Measurements from ENCODE around the gene CADM4. TPM values are rescaled to one million over a fixed set of nuclear protein-coding genes. Genes with fewer than 3 reads are reported as not detected.

The CADM4 gene
- total RNA-seq, 2 experiments from 2014 or later = 0.36 to 0.43 TPM

DNA sequence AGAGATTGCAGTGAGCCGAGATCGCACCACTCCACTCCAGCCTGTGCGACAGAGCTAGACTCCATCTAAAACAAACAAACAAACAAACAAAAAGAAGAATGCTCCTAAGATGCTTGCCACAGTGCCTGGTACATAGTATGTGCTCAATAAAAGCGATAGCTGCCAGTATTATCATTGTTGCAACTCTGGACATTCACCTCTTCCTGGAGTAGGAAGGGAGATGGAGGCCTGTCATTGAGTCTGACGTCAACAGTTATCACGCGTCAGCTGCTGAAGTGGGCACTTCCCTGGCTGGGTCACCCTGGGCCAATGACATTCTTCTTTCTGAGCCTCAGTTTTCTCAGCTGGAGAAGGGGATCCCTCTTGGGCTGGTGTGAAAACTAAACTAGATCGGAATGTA lies 34.5 kb upstream of the CADM4 start:
- Mint-ChIP-seq H3K4me3 (no peak overlapping the region), H3K4me1 (peaks cover 14% of the 10 kb centered on the region), H3K27ac (no peak overlapping the region), H3K36me3 (no peaks in the 10 kb centered on the region), H3K27me3 (peaks cover 5% of the 10 kb centered on the region), H3K9me3 (no peaks in the 10 kb centered on the region)
- no peak for ATAC-seq (ENCODE audit: low read depth)
- DNase-seq = no peak
- POLR2A ChIA-PET = interaction anchor here (1.3 kb wide), 1 partner anchor 81 kb away, joined by 3 read pairs; the partner anchor contains the start of gene SMG9

DNA sequence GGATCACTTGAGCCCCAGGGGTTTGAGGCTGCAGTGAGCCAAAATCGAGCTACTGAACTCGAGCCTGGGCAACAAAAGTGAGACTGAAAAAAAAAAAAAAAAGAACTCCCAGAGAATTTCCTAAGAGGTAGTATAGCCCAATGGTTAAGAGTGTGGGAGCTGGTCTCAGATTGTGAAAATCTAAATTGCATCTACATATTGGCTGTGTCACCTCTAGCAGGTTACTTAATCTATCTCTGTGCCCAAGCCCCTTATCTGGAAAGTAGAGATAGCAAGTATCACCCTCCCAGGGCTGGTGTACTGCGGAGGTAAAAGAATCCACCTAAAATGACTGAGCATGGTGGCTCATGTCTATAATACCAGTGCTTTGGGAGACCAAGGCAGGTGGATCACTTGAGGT lies 34.0 kb upstream of the CADM4 start:
- no peak for DNase-seq
- no peaks in the 10 kb centered on the region for H3K9me3 Mint-ChIP-seq
- no peaks in the 10 kb centered on the region for H3K36me3 Mint-ChIP-seq
- H3K4me3 Mint-ChIP-seq = no peak overlapping the region
- peaks cover 5% of the 10 kb centered on the region for H3K27me3 Mint-ChIP-seq
- POLR2A ChIA-PET = interaction anchor here (1.3 kb wide), 1 partner anchor 81 kb away, joined by 3 read pairs; the partner anchor contains the start of gene SMG9
- peaks cover 14% of the 10 kb centered on the region for H3K4me1 Mint-ChIP-seq
- H3K27ac Mint-ChIP-seq = no peak overlapping the region
- no peak for ATAC-seq (ENCODE audit: low read depth)

DNA sequence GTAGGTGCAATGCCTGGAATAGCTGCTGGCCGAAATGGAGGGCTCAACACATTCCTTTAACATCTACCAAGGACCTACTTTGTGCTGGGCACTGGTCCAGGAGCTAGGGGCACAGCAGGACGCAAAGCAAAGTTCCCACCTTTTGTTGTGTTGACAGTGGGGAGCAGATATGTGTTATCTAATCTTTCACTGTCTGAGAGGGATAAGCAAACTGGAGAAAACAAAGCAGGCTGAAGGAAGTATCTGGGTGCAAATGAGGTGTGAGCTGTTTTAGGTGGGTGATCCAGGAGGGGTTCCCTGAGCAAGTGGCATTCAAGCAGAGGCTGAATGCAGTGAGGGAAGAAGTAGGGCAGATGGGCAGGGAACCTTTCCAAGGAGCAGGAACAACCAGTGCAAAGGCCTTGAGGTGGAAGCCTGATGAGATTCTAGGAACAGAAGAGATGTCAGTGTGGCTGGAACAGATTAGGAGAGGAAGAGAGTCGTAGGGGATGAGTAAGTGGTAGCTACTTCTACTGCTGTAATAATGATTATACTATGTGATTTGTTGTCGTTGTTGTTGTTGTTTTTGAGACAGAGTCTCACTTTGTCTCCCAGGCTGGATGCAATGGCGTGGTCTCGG lies 32.5 kb upstream of the CADM4 start:
- Mint-ChIP-seq H3K27ac (peak overlapping the region; percentile 3), H3K27me3 (peaks cover 5% of the 10 kb centered on the region), H3K36me3 (peaks cover 9% of the 10 kb centered on the region), H3K4me1 (peaks cover 26% of the 10 kb centered on the region), H3K4me3 (no peak overlapping the region), H3K9me3 (no peaks in the 10 kb centered on the region)
- POLR2A ChIA-PET = interaction anchor here (0.6 kb wide), 1 partner anchor 46 kb away, joined by 3 read pairs; no protein-coding TSS in a partner anchor
- DNase-seq = no peak
- ATAC-seq (ENCODE audit: low read depth) = no peak

DNA sequence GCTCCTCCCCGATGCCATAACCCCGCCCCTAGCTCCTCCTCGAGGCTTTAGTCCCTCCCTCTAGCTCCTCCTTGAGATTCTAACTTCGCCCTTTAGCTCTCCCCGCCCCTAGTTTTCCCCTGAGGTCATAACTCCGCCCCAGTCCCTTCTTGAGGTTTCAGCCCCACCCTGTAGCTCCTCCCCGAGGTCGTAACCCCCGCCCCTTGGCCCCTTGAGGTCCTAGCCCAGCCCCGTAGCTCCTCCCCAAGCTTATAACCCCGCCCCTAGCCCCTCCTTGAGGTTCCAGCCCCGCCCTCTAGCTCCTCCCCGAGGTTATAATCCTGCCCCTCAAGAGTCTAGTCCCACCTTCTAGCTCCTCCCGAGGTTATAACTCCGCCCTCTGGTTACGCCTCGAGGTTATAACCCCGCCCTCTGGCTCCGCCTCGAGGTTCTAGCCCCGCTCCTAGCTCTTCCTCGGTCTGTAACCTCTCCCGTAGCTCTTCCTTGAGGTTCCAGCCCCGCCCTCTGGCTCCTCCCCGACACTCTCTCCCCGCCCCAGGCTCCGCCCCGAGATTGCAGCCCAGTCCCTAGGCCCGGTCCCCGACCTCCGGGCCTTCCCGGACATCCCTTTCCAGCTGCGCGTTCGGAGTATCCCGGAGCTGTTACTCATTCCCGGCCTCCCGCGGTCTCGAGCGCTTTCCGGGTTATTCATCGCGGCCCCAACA lies 28.9 kb upstream of the CADM4 start:
- H3K27ac Mint-ChIP-seq = peak overlapping the region; percentile 91

DNA sequence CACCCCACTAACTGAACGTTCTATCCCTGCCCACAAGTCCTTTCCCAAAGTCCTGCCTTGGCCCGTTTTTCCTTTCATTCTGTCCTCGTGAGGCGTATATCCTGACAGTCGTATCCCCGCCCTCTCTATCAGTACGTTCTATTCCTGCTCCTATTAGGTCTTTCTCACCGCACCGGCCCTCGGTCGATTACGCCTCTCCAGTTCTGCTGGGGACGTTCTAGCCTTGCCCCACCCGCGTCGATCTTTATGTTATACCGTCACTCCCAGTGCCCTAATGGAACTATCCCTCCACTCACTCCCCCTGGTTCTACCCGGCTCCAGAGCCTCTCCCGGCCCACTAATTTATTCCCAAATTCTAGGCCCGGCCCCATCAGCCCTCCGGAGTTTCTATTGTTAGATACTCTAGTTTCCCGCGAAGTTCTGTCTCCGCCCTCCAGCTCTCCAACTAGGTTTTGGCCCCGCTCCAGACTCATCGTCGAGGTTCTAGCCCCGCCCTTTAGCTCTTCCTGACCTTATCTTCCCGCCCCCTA lies 28.3 kb upstream of the CADM4 start:
- peak overlapping the region; percentile 94 for H3K4me3 Mint-ChIP-seq
- H3K4me1 Mint-ChIP-seq = peaks cover 35% of the 10 kb centered on the region
- POLR2A ChIA-PET = interaction anchor here (0.6 to 1.8 kb wide), 11 partner anchors 9 to 204 kb away, joined by 3 to 30 read pairs (median 6); partner anchors contain the start of gene SMG9
- DNase-seq (no peak), ATAC-seq (ENCODE audit: low read depth) (no peak)
- peak overlapping the region; percentile 91 for H3K27ac Mint-ChIP-seq
- no peaks in the 10 kb centered on the region for H3K9me3 Mint-ChIP-seq
- H3K27me3 Mint-ChIP-seq = peaks cover 3% of the 10 kb centered on the region
- H3K36me3 Mint-ChIP-seq = peaks cover 27% of the 10 kb centered on the region

More for the DNA sequence above, 28.9 kb upstream of the CADM4 start:
- no peaks in the 10 kb centered on the region for H3K9me3 Mint-ChIP-seq
- H3K4me3 Mint-ChIP-seq = peak overlapping the region; percentile 94
- POLR2A ChIA-PET = interaction anchor here (0.6 to 1.8 kb wide), 12 partner anchors 10 to 205 kb away, joined by 3 to 30 read pairs (median 6); partner anchors contain the start of gene SMG9
- peaks cover 3% of the 10 kb centered on the region for H3K27me3 Mint-ChIP-seq
- peaks cover 33% of the 10 kb centered on the region for H3K4me1 Mint-ChIP-seq
- H3K36me3 Mint-ChIP-seq = peaks cover 26% of the 10 kb centered on the region
- peak; percentile 86 for ATAC-seq (ENCODE audit: low read depth)
- peak; percentile 94 for DNase-seq

DNA sequence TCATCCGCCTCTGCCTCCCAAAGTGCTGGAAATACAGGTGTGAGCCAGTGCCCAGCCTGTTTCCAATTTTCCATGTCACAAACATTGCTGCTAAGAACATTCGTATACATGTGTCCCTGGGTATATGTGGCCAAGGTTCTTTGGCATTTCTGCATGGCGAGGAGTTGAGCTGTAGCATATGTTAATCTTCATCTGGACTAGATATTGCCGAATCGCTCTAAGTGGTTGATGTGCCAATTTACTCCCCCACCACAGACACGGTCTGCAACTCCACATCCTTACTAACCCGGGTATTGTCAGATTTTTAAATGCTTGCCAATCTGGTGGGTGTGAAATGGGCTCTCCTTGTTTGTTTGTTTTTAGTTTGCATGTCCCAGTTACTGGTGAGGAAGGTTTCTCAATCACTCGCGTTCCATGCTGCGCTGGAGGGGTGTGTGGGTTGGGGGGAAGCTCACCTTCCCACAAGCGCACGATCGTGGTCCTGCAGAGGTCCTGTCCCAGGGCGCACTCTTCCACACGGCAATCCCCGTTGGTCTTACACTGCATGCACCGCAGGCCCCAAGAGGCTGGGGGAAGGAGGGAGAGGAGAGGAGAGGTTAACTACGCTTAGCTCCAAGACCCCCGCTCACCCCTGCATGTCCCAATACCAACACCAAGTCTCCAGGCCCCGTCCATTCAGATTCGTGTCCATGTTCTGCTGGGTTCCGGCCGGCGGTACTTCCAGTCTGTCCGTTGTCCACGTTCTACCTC lies 27.7 kb upstream of the CADM4 start:
- Mint-ChIP-seq H3K9me3 (no peaks in the 10 kb centered on the region), H3K27ac (peak overlapping the region; percentile 91), H3K4me1 (peaks cover 35% of the 10 kb centered on the region), H3K4me3 (peak overlapping the region; percentile 94), H3K27me3 (peaks cover 3% of the 10 kb centered on the region), H3K36me3 (peaks cover 31% of the 10 kb centered on the region)
- ATAC-seq (ENCODE audit: low read depth) (no peak), DNase-seq (no peak)
- POLR2A ChIA-PET = interaction anchor here (0.7 to 1.5 kb wide), 2 partner anchors 204 to 334 kb away, joined by 3 to 8 read pairs; no protein-coding TSS in a partner anchor

DNA sequence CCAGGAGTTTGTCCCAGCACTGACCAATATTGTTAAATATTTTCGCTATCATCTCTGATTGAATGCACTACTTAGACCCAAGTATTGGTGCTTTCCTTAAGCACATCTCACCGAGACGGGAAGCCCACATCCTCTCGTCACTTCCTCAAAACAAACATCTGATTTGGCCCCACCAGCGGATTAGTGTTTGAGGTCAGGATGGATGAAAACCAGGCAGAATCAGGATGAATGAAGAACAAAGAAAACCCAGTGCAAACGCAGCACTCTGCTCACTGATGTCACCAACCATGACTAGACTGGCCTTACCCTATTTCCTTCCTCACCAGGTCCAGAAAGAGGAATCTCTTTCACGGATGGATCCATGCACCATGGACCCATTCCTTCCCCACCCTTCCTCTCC lies 24.4 kb upstream of the CADM4 start:
- H3K27ac Mint-ChIP-seq = peak overlapping the region; percentile 74
- no peaks in the 10 kb centered on the region for H3K9me3 Mint-ChIP-seq
- H3K4me3 Mint-ChIP-seq = peak overlapping the region; percentile 56
- peaks cover 31% of the 10 kb centered on the region for H3K4me1 Mint-ChIP-seq
- peaks cover 46% of the 10 kb centered on the region for H3K36me3 Mint-ChIP-seq
- ATAC-seq (ENCODE audit: low read depth) = peak; percentile 2
- POLR2A ChIA-PET = interaction anchor here (0.7 kb wide), 1 partner anchor 257 kb away, joined by 3 read pairs; no protein-coding TSS in a partner anchor
- H3K27me3 Mint-ChIP-seq = no peaks in the 10 kb centered on the region
- DNase-seq = no peak

DNA sequence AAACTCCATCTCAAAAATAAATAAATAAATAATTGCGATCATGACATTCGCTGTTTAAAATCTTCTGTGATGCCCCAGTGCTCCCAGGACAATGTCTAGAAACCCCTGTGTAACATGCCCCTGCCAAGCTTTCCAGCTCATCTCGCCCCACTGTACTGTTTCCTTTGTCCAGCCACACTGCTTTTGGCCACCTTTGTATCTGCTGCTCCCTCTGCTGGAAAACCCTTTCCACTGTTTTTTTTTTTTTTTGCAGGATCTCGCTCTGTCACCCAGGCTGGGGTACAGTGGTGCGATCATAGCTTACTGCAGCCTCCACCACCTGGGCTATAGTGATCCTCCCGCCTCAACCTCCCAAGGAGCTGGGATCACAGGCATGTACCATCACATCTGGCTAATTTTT lies 22.8 kb upstream of the CADM4 start:
- Mint-ChIP-seq H3K4me3 (no peak overlapping the region), H3K9me3 (no peaks in the 10 kb centered on the region), H3K4me1 (peaks cover 22% of the 10 kb centered on the region), H3K27me3 (no peaks in the 10 kb centered on the region), H3K36me3 (peaks cover 50% of the 10 kb centered on the region), H3K27ac (no peak overlapping the region)
- ATAC-seq (ENCODE audit: low read depth) (no peak), DNase-seq (no peak)
- POLR2A ChIA-PET = no interaction called here

DNA sequence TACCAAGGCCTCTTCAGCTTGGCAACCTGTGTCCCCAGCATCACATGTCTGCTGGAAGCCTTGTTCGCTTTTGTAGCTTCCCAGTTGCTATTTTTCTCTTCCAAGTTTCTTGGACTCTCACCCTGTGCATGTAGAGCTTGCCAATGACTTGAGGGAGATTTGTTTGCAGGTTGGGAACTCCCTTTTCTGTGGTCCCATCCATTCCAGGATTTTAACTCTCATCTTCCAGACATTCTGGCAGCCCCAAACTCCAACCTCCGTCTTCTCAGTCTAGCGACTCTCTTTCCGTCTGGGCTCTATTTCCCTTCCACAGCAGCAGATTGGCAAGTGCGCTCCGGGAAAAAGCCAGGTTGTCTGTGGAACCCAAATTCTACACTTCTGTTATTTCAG lies 21.3 kb upstream of the CADM4 start:
- no peak for ATAC-seq (ENCODE audit: low read depth)
- Mint-ChIP-seq H3K4me3 (no peak overlapping the region), H3K27ac (no peak overlapping the region), H3K27me3 (no peaks in the 10 kb centered on the region), H3K36me3 (peaks cover 52% of the 10 kb centered on the region), H3K4me1 (peaks cover 19% of the 10 kb centered on the region), H3K9me3 (no peaks in the 10 kb centered on the region)
- POLR2A ChIA-PET = no interaction called here
- no peak for DNase-seq

DNA sequence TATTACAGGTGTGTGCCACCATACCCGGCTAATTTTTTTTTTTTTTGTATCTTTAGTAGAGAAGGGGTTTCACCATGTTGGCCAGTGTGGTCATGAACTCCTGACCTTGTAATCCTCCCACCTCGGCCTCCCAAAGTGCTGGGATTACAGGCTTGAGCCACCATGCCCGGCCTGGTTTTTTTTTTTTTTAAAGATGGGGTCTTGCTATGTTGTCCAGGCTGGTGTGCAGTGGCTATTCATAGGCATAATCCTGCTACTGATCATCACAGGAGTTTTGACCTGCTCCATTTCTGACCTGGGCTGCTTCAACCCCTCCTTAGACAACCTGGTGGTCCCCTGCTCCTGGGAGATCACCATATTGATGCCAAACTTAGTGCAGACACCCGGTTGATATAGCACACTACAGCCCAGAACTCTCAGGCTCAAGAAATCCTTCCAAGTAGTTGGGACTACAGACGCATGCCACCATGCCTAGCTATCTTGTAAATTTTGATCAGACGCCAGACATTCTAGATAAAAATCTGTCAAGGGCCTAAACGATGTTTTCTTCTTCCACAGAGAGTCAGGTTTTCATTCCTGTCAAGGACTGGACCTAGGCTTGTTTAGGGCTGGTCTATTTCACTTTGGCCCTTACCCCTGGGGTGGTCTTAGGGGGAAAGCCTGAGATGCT lies 20.8 kb upstream of the CADM4 start:
- H3K4me1 Mint-ChIP-seq = peaks cover 19% of the 10 kb centered on the region
- H3K36me3 Mint-ChIP-seq = peaks cover 58% of the 10 kb centered on the region
- no peak overlapping the region for H3K4me3 Mint-ChIP-seq
- H3K27ac Mint-ChIP-seq = no peak overlapping the region
- H3K27me3 Mint-ChIP-seq = no peaks in the 10 kb centered on the region
- DNase-seq = no peak
- H3K9me3 Mint-ChIP-seq = no peaks in the 10 kb centered on the region
- POLR2A ChIA-PET = no interaction called here
- ATAC-seq (ENCODE audit: low read depth) = no peak

DNA sequence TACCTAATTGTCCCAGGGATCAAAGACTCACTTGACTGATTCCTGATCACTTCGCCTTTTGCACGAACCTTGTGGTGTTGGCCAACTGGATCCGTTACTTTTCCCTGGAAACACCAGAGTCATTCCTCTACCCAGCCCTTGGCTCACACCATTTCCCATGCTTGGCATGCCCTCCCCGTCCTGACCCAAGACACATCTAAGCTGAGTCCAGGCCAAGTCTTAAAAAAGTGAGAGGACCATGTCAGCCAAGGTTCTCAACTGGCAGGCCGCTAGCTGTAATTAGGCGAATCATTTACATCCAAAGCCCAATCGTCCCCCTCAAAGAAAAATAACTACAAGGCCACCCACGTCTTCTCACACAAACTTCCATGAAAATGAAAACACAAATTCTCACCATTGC lies 18.8 kb upstream of the CADM4 start:
- Mint-ChIP-seq H3K36me3 (peaks cover 53% of the 10 kb centered on the region), H3K4me1 (peaks cover 2% of the 10 kb centered on the region), H3K4me3 (no peak overlapping the region), H3K9me3 (no peaks in the 10 kb centered on the region), H3K27me3 (no peaks in the 10 kb centered on the region), H3K27ac (no peak overlapping the region)
- POLR2A ChIA-PET = interaction anchor here (0.6 to 1.1 kb wide), 2 partner anchors 10 to 22 kb away, joined by 3 read pairs; no protein-coding TSS in a partner anchor
- DNase-seq (no peak), ATAC-seq (ENCODE audit: low read depth) (no peak)

DNA sequence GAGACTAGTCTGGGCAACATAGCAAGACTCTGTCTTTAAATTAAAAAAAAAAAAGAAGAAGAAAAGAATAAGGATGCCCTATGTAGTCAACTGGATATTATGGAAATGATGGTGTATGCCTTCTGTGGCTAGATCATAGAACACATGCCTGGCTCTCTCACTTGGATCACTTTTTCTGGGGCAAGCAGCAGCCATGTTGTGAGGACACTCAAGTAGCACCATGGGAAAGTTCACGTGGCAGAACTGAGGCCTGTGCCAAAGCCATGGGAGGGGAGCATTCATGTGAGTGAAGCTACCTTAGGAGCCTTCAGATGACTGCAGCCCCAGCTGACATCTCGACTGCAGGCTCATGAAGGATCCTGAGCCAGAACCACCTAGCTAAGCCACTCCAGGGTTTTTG lies 18.4 kb upstream of the CADM4 start:
- no peaks in the 10 kb centered on the region for H3K4me1 Mint-ChIP-seq
- DNase-seq (no peak), ATAC-seq (ENCODE audit: low read depth) (no peak)
- no peak overlapping the region for H3K27ac Mint-ChIP-seq
- POLR2A ChIA-PET = no interaction called here
- H3K9me3 Mint-ChIP-seq = no peaks in the 10 kb centered on the region
- no peak overlapping the region for H3K4me3 Mint-ChIP-seq
- H3K27me3 Mint-ChIP-seq = no peaks in the 10 kb centered on the region
- H3K36me3 Mint-ChIP-seq = peaks cover 56% of the 10 kb centered on the region

DNA sequence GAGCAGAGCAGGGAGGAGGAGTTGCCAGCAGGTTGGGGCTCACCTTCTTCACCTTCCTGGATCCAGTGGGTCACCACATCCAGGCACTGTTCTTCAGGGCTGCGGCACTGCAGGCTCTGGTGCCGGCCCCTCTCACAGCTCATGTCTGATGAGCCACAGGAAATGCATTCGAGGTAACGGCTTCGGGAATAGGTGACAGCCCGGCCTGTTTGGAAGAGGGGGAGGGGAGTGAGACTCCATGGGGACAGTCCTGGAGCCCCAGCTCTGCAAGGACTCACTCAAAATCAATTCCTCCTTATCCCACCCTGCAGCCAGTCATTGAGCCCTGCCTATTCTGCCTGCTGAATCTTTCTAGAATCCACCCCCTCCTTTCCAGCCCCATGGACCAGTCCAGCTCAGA lies 16.8 kb upstream of the CADM4 start:
- no peaks in the 10 kb centered on the region for H3K9me3 Mint-ChIP-seq
- no peak overlapping the region for H3K27ac Mint-ChIP-seq
- DNase-seq (no peak), ATAC-seq (ENCODE audit: low read depth) (no peak)
- no peaks in the 10 kb centered on the region for H3K27me3 Mint-ChIP-seq
- peaks cover 1% of the 10 kb centered on the region for H3K4me1 Mint-ChIP-seq
- no peak overlapping the region for H3K4me3 Mint-ChIP-seq
- POLR2A ChIA-PET = no interaction called here
- peaks cover 49% of the 10 kb centered on the region for H3K36me3 Mint-ChIP-seq
